ENCODE measurements around the gene PLEKHG1.

DNA sequence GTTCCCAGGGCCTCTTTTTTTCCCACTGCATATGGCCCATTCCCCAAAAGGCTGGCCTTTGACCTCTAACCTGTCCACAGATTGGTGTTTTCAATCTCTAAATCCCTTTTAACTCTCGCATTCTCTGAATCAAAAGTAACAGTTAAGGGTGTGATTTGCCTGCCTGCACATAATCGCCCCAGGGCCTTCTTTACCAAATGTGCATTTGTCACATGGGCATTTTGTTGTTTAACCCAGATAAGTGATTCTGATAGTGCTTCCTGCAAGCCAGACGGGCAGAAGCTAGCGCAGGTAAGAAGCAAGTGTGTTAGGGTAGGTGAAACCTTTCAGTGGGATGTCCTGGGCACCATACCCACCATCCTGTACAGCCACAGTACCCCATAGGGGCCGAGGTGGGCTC, 49.4 kb upstream of the PLEKHG1 start:
- TF ChIP-seq, protein P1, sequence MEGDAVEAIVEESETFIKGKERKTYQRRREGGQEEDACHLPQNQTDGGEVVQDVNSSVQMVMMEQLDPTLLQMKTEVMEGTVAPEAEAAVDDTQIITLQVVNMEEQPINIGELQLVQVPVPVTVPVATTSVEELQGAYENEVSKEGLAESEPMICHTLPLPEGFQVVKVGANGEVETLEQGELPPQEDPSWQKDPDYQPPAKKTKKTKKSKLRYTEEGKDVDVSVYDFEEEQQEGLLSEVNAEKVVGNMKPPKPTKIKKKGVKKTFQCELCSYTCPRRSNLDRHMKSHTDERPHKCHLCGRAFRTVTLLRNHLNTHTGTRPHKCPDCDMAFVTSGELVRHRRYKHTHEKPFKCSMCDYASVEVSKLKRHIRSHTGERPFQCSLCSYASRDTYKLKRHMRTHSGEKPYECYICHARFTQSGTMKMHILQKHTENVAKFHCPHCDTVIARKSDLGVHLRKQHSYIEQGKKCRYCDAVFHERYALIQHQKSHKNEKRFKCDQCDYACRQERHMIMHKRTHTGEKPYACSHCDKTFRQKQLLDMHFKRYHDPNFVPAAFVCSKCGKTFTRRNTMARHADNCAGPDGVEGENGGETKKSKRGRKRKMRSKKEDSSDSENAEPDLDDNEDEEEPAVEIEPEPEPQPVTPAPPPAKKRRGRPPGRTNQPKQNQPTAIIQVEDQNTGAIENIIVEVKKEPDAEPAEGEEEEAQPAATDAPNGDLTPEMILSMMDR (IDR thresholded peaks at IDR 0.05): no peak
- no peak for TF ChIP-seq POLR2A (IDR thresholded peaks at IDR 0.05)
